ENCODE results near the gene CBLB.

The CBLB gene

GRCh38 chr3:105812194-105812586 lies 56.6 kb downstream of the CBLB start:
- no peak for TF ChIP-seq CTCF (IDR thresholded peaks at IDR 0.05; ENCODE audit: control insufficient read depth, extremely low read depth, insufficient read depth)
- H3K4me3 ChIP-seq (ENCODE audit: low read depth, low read length) = no peak overlapping the region
- peak; percentile 34 for DNase-seq (ENCODE audit: low read depth)

GRCh38 chr3:105811518-105812193 lies 57.2 kb downstream of the CBLB start:
- no peak overlapping the region for H3K4me3 ChIP-seq (ENCODE audit: low read depth, low read length)
- no peak for DNase-seq (ENCODE audit: low read depth)
- no peak for TF ChIP-seq CTCF (IDR thresholded peaks at IDR 0.05; ENCODE audit: control insufficient read depth, extremely low read depth, insufficient read depth)

- no peak for TF ChIP-seq CTCF (IDR thresholded peaks at IDR 0.05; ENCODE audit: control insufficient read depth, extremely low read depth, insufficient read depth)
- DNase-seq (ENCODE audit: low read depth) = no peak
Observed at GRCh38 chr3:105809208-105809888, 59.5 kb downstream of the CBLB start.

GRCh38 chr3:105807701-105808100 lies 61.1 kb downstream of the CBLB start:
- no peak for TF ChIP-seq CTCF (IDR thresholded peaks at IDR 0.05; ENCODE audit: control insufficient read depth, extremely low read depth, insufficient read depth)
- no peak for DNase-seq (ENCODE audit: low read depth)

More at GRCh38 chr3:105809208-105809888, 59.5 kb downstream of the CBLB start:
- H3K4me3 ChIP-seq (ENCODE audit: low read depth, low read length) = no peak overlapping the region

GRCh38 chr3:105807146-105807545 lies 61.7 kb downstream of the CBLB start:
- TF ChIP-seq CTCF (IDR thresholded peaks at IDR 0.05; ENCODE audit: control insufficient read depth, extremely low read depth, insufficient read depth) = no peak

More at GRCh38 chr3:105807701-105808100, 61.1 kb downstream of the CBLB start:
- H3K4me3 ChIP-seq (ENCODE audit: low read depth, low read length) = no peak overlapping the region

GRCh38 chr3:105806359-105806758 lies 62.5 kb downstream of the CBLB start:
- no peak for TF ChIP-seq CTCF (IDR thresholded peaks at IDR 0.05; ENCODE audit: control insufficient read depth, extremely low read depth, insufficient read depth)
- no peak for DNase-seq (ENCODE audit: low read depth)
- no peak overlapping the region for H3K4me3 ChIP-seq (ENCODE audit: low read depth, low read length)

More at GRCh38 chr3:105807146-105807545, 61.7 kb downstream of the CBLB start:
- DNase-seq (ENCODE audit: low read depth) = no peak
- H3K4me3 ChIP-seq (ENCODE audit: low read depth, low read length) = no peak overlapping the region

Data from LNCaP clone FGC (cell line).